ENCODE results near the gene SLC24A4. TPM values are rescaled to one million over a fixed set of nuclear protein-coding genes. Genes with fewer than 3 reads are reported as not detected.

SLC24A4 gene
- total and polyA plus RNA-seq, 2 of the 4 experiments (the other 2 are of a cell fraction): not detected

GRCh38 chr14:92339426-92339825 is 16.5 kb downstream of the SLC24A4 start:
- H3K9me3 ChIP-seq (ENCODE audit: control insufficient read depth, insufficient read depth, low read length): no peaks in the 10 kb centered on the region
- H2BK15ac ChIP-seq (ENCODE audit: low read depth, low read length): no peak overlapping the region
- H3K27ac ChIP-seq (ENCODE audit: insufficient read depth, low read length): no peak overlapping the region
- H2BK20ac ChIP-seq (ENCODE audit: low read depth, low read length): no peak overlapping the region
- H3K4me3 ChIP-seq (ENCODE audit: insufficient read depth, low read depth, low read length): no peak overlapping the region
- no peak overlapping the region for H2AK9ac ChIP-seq (replicated peaks; ENCODE audit: low read depth, low read length, poor library complexity)
- dilution Hi-C loops (cut with HindIII; ENCODE audit: low sequenced_read_pairs, unreplicated experiment) (no loop called here), intact Hi-C loops (cut with micrococcal nuclease) (no loop called here), in situ Hi-C loops (cut with MboI; ENCODE audit: low sequenced_read_pairs) (no loop called here)
- no TSS peak for BruUV-seq (replicated peaks)
- no peak overlapping the region for H4K5ac ChIP-seq (ENCODE audit: low read depth, low read length)
- H3K4me1 ChIP-seq (ENCODE audit: control insufficient read depth, insufficient read depth, low read length): no peaks in the 10 kb centered on the region
- ChIA-PET POLR2A (ENCODE audit: unreplicated experiment) (no interaction called here), CTCF (interaction anchor here (1.6 kb wide), 1 partner anchor 10 kb away, joined by 4 read pairs; no protein-coding TSS in a partner anchor)
- H3K23ac ChIP-seq (ENCODE audit: low read depth, low read length): no peak overlapping the region
- no peaks in the 10 kb centered on the region for H3K36me3 ChIP-seq (ENCODE audit: control insufficient read depth, insufficient read depth, low read length)
- 12% methylated on average over 2 of the region's 12 CpGs; no CpG with 5 or more reads in 1 of the 2 experiments for WGBS, 2 experiments (ENCODE audit: extremely low coverage in 2 of 2, insufficient read length in 1 of 2)
- no peaks in the 10 kb centered on the region for H3K9me1 ChIP-seq (ENCODE audit: insufficient read depth, low read length)
- no peak overlapping the region for H2BK120ac ChIP-seq (ENCODE audit: low read depth, low read length)
- H3K4me2 ChIP-seq (ENCODE audit: low read depth, low read length): no peak overlapping the region
- H3K14ac ChIP-seq (replicated peaks; ENCODE audit: low read depth, low read length): no peak overlapping the region
- no peak overlapping the region for H2AK5ac ChIP-seq (ENCODE audit: low read depth, low read length)
- H3K27me3 ChIP-seq (ENCODE audit: control insufficient read depth, insufficient read depth, low read length): peaks cover 33% of the 10 kb centered on the region
- no peak overlapping the region for H4K8ac ChIP-seq (ENCODE audit: low read depth in 2 of 2, low read length in 2 of 2)
- no peaks in the 10 kb centered on the region for H4K20me1 ChIP-seq (ENCODE audit: insufficient read depth, low read length)
- no peak overlapping the region for H3K4ac ChIP-seq (ENCODE audit: low read depth, low read length)
- no peak for TF ChIP-seq SMC3 (IDR thresholded peaks at IDR 0.05; ENCODE audit: low read depth, low read length)
- no peak for TF ChIP-seq POLR2A (IDR thresholded peaks at IDR 0.05; ENCODE audit: low read depth, low read length)
- TF ChIP-seq RFX5 (IDR thresholded peaks at IDR 0.05; ENCODE audit: low read depth, low read length): no peak
- no peak for TF ChIP-seq CTCF (conservative IDR thresholded peaks at IDR 0.05; ENCODE audit: low read depth, low read length)
- TF ChIP-seq BHLHE40 (IDR thresholded peaks at IDR 0.05; ENCODE audit: low read depth, low read length): no peak
- TF ChIP-seq MAFK (IDR thresholded peaks at IDR 0.05; ENCODE audit: low read depth, low read length): no peak
- no peak for TF ChIP-seq MXI1 (IDR thresholded peaks at IDR 0.05; ENCODE audit: borderline replicate concordance, low read depth, low read length)
- TF ChIP-seq CEBPB (IDR thresholded peaks at IDR 0.05; ENCODE audit: low read depth, low read length): no peak
- no peak for TF ChIP-seq NFE2L2 (IDR thresholded peaks at IDR 0.05; ENCODE audit: low read depth, low read length)
- no peak for TF ChIP-seq RAD21 (IDR thresholded peaks at IDR 0.05; ENCODE audit: low read length)
- no peak for TF ChIP-seq CHD1 (IDR thresholded peaks at IDR 0.05; ENCODE audit: low read depth, low read length)
- no peak for TF ChIP-seq FOS (IDR thresholded peaks at IDR 0.05; ENCODE audit: low read depth, low read length)
- TF ChIP-seq MAZ (IDR thresholded peaks at IDR 0.05; ENCODE audit: borderline replicate concordance, low read depth, low read length): no peak
- no peak for TF ChIP-seq USF2 (IDR thresholded peaks at IDR 0.05; ENCODE audit: low read depth, low read length)
- no peak overlapping the region for H2AFZ ChIP-seq (replicated peaks; ENCODE audit: low read length, poor library complexity)
- no peaks in the 10 kb centered on the region for H3K79me1 ChIP-seq (ENCODE audit: low read depth in 1 of 2, low read length in 2 of 2)
- no peak overlapping the region for H4K91ac ChIP-seq (ENCODE audit: insufficient read depth, low read depth, low read length)
- H3K9ac ChIP-seq (ENCODE audit: low read depth, low read length): no peak overlapping the region
- no peak overlapping the region for H2BK5ac ChIP-seq (ENCODE audit: low read depth, low read length, poor library complexity, severe bottlenecking)
- DNase-seq (no peak), ATAC-seq (ENCODE audit: low read depth) (no peak)
- H3K56ac ChIP-seq (ENCODE audit: extremely low read depth, insufficient read depth, low read length): no peak overlapping the region
- H3K18ac ChIP-seq (ENCODE audit: low read depth, low read length): no peak overlapping the region

All from IMR-90 (cell line).